Activated B cell treated with CpG ODN at 0.5 μM for 24 hours (primary cell): ENCODE data around the gene KRTAP4-3. TPM values are rescaled to one million over a fixed set of nuclear protein-coding genes. Genes with fewer than 3 reads are reported as not detected.
"Not testable (repeated sequence)": the region's sequence is repeated elsewhere in the genome, so short reads cannot be mapped to it uniquely, and the experiment has no call there.

Experiments used
- ATAC-seq: fragments of 200-7000 bp; cut with Tn5 transposase; one replicate; pipeline ENCODE4 v1.10.0; 2021; ENCODE audit warnings: low read depth, mild to moderate bottlenecking, moderate library complexity
- CTCF ChIA-PET: fragments of 350-600 bp; sonication (Branson Sonifier 250); formaldehyde crosslinking; loops from one replicate; lab custom pipeline; 2021; ENCODE audit warnings: antibody characterized with exemption; lab: Charles Lee
- POLR2A ChIA-PET: fragments of 350-600 bp; sonication (Branson Sonifier 250); formaldehyde crosslinking; loops from one replicate; lab custom pipeline; 2021; ENCODE audit warnings: antibody characterized with exemption; lab: Charles Lee
- DNase-seq: peaks from one replicate; pipeline ENCODE4 v3.0.0; 2022
- H3K27ac Mint-ChIP-seq: one replicate; pipeline ENCODE4 v1.8.0; 2020; ENCODE audit warnings: mixed read lengths
- H3K27me3 Mint-ChIP-seq: one replicate; pipeline ENCODE4 v1.8.0; 2021; ENCODE audit warnings: mixed read lengths
- H3K36me3 Mint-ChIP-seq: one replicate; pipeline ENCODE4 v1.8.0; 2021; ENCODE audit warnings: low read depth, mixed read lengths
- H3K4me1 Mint-ChIP-seq: one replicate; pipeline ENCODE4 v1.8.0; 2021; ENCODE audit warnings: mixed read lengths
- H3K4me3 Mint-ChIP-seq: one replicate; pipeline ENCODE4 v1.8.0; 2020; ENCODE audit warnings: mild to moderate bottlenecking, mixed read lengths
- H3K9me3 Mint-ChIP-seq: one replicate; pipeline ENCODE4 v1.8.0; 2020; ENCODE audit warnings: mixed read lengths
- intact Hi-C: fragments of 100-400 bp; cut with micrococcal nuclease; formaldehyde crosslinking; loops from one replicate; pipeline ENCODE4 v1.15.1; 2024
- total RNA-seq: library from RNA; stranded (reverse); gene quantifications from 2 replicates; pipeline ENCODE4 v1.2.3, GENCODE V29; 2022
- TF ChIP-seq, protein P1 (sequence below): fragments of 200-600 bp; IDR thresholded peaks from one replicate; pipeline ENCODE4 v1.8.0; 2022; ENCODE audit warnings: antibody characterized with exemption, mild to moderate bottlenecking

Gene KRTAP4-3
- total RNA-seq, 1 donor from 2014 or later, result not detected

DNA sequence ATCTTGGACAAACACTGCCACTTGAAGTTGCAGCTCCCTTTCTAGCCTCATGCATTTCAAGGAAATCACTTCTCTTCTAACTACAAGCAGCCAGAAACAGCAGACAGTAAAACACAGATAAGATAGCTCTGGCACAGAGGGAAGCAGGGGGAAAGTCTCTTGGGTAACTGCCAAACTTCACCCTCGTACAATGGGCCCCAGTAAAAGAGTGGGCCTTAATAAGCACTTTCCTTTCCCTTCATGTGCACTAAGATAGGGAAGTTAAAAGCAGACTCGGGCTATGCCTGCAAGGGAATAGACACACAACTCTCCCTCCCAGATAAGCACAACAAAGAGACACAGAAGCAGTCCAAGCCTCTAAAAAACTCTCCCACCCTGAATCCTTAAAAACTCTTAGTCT lies 14.2 kb downstream of the KRTAP4-3 start:
- no peaks in the 10 kb centered on the region for H3K36me3 Mint-ChIP-seq
- H3K9me3 Mint-ChIP-seq, result no peaks in the 10 kb centered on the region
- POLR2A ChIA-PET, result no interaction called here
- ATAC-seq (no peak), DNase-seq (no peak)
- H3K4me1 Mint-ChIP-seq, result no peaks in the 10 kb centered on the region
- no peak overlapping the region for H3K4me3 Mint-ChIP-seq
- TF ChIP-seq, protein P1, sequence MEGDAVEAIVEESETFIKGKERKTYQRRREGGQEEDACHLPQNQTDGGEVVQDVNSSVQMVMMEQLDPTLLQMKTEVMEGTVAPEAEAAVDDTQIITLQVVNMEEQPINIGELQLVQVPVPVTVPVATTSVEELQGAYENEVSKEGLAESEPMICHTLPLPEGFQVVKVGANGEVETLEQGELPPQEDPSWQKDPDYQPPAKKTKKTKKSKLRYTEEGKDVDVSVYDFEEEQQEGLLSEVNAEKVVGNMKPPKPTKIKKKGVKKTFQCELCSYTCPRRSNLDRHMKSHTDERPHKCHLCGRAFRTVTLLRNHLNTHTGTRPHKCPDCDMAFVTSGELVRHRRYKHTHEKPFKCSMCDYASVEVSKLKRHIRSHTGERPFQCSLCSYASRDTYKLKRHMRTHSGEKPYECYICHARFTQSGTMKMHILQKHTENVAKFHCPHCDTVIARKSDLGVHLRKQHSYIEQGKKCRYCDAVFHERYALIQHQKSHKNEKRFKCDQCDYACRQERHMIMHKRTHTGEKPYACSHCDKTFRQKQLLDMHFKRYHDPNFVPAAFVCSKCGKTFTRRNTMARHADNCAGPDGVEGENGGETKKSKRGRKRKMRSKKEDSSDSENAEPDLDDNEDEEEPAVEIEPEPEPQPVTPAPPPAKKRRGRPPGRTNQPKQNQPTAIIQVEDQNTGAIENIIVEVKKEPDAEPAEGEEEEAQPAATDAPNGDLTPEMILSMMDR, result no peak
- intact Hi-C loops, result no loop called here
- no peak overlapping the region for H3K27ac Mint-ChIP-seq
- H3K27me3 Mint-ChIP-seq, result peaks cover 33% of the 10 kb centered on the region
- CTCF ChIA-PET, result no interaction called here

DNA sequence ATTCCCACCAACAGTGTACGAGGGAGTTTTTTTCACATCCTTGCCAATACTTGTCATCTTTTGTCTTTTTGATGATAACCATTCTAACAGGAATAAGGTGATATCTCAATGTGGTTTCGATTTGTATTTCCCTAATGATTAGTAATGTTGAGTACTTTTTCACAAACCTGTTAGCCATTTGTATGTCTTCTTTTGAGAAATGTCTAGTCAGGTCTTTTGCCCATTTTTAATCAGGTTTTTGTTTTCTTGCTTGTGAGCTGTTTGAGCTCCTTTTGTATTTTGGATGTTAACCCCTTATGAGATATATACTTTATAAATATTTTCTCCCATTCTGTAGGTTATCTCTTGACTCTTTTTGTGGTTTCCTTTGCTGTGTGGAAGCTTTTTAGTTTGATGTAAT lies 16.5 kb downstream of the KRTAP4-3 start:
- intact Hi-C loops, result no loop called here
- Mint-ChIP-seq H3K36me3 (no peaks in the 10 kb centered on the region), H3K27ac (no peak overlapping the region), H3K9me3 (no peaks in the 10 kb centered on the region), H3K4me3 (no peak overlapping the region), H3K4me1 (no peaks in the 10 kb centered on the region), H3K27me3 (peaks cover 25% of the 10 kb centered on the region)
- ChIA-PET POLR2A (no interaction called here), CTCF (no interaction called here)
- ATAC-seq (no peak), DNase-seq (no peak)
- TF ChIP-seq, protein P1, result no peak

DNA sequence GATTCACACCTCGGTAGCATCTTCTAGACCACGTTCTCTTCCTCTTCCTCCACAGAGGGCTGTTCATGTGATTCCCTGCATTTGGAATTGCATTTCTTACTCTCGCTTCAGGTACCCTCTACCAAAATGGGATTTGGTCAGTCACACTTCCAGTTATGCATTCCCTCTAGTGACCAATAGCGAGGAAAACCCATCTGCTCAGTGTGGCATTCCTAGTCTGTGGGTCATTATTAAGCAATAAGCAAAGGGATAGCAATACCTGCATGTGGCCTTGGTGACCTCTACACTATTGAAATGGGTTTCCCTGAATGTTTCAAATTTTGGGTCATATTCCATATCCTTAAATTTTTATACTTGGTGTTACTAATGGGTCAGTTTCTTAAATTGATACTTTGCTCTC lies 18.0 kb downstream of the KRTAP4-3 start:
- intact Hi-C loops, result no loop called here
- no peak for ATAC-seq
- no peak for DNase-seq
- H3K4me1 Mint-ChIP-seq, result no peaks in the 10 kb centered on the region
- TF ChIP-seq, protein P1, result no peak
- H3K4me3 Mint-ChIP-seq, result no peak overlapping the region
- ChIA-PET POLR2A (no interaction called here), CTCF (no interaction called here)
- no peaks in the 10 kb centered on the region for H3K36me3 Mint-ChIP-seq
- H3K27me3 Mint-ChIP-seq, result peaks cover 13% of the 10 kb centered on the region
- no peaks in the 10 kb centered on the region for H3K9me3 Mint-ChIP-seq
- H3K27ac Mint-ChIP-seq, result no peak overlapping the region

DNA sequence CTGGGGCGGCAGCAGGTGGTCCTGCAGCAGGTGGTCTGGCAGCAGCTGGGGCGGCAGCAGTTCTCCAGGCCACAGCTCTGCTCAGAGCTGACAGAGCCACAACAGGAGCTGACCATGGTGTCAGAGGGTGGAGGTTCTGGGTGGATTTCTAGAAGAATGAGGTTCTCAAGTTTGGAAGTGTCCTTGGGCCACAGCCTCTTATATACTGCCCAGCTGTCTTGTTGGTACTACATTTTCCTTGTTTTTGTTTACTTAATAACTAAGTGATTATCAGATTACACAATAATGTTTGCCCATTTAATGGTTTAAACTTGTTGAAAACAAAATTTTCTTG lies 18.4 kb downstream of the KRTAP4-3 start, which contains the start of gene KRTAP4-5:
TSS of gene KRTAP4-5 (minus strand) at position 174 of the 334 bp plus-strand sequence. CDS start at position 116, 58 bp downstream.
- H3K27ac Mint-ChIP-seq, result no peak within 1 kb of the TSS
- no peak for ATAC-seq
- POLR2A ChIA-PET, result no interaction called here
- CTCF ChIA-PET, result no interaction called here
- no peak within 1 kb of the TSS for H3K4me3 Mint-ChIP-seq
- H3K27me3 Mint-ChIP-seq, result peaks cover 10% of the 10 kb centered on the region
- no peaks in the 10 kb centered on the region for H3K9me3 Mint-ChIP-seq
- TF ChIP-seq, protein P1, result no peak
- intact Hi-C loops, result no loop called here
- no peaks in the 10 kb centered on the region for H3K4me1 Mint-ChIP-seq
- DNase-seq, result no peak
- H3K36me3 Mint-ChIP-seq, result no peaks in the 10 kb centered on the region

DNA sequence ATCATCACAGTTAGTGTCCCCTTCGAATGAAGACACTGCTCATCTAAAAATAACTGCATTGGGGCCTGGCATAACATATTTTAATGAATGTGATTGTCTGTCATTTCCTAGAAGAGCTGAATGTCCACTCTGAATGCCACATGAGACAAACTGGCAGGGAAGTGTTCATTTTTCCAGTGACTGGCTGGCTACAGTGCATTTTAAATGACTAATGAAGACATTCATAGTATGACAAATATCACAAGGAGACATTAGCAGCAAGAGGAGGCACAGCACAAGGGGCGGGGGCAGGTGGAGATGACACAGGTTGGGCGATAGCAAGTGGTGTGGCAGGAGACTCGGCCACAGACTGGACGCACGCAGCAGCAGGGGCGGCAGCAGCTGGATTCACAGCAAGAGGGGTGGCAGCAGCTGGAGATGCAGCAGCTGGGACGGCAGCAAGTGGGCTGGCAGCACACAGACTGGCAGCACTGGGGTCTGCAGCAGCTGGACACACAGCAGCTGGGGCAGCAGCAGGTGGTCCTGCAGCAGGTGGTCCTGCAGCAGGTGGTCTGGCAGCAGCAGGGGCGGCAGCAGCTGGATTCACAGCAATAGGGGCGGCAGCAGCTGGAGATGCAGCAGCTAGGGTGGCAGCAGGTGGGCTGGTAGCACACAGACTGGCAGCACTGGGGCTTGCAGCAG lies 18.9 kb downstream of the KRTAP4-3 start:
- DNase-seq, H3K36me3 Mint-ChIP-seq, H3K4me3 Mint-ChIP-seq, CTCF ChIA-PET, H3K27me3 Mint-ChIP-seq, POLR2A ChIA-PET, ATAC-seq, intact Hi-C loops, H3K4me1 Mint-ChIP-seq, H3K9me3 Mint-ChIP-seq, H3K27ac Mint-ChIP-seq: not testable (repeated sequence)
